ENCODE data around the gene CCDC32.

The CCDC32 gene

DNA sequence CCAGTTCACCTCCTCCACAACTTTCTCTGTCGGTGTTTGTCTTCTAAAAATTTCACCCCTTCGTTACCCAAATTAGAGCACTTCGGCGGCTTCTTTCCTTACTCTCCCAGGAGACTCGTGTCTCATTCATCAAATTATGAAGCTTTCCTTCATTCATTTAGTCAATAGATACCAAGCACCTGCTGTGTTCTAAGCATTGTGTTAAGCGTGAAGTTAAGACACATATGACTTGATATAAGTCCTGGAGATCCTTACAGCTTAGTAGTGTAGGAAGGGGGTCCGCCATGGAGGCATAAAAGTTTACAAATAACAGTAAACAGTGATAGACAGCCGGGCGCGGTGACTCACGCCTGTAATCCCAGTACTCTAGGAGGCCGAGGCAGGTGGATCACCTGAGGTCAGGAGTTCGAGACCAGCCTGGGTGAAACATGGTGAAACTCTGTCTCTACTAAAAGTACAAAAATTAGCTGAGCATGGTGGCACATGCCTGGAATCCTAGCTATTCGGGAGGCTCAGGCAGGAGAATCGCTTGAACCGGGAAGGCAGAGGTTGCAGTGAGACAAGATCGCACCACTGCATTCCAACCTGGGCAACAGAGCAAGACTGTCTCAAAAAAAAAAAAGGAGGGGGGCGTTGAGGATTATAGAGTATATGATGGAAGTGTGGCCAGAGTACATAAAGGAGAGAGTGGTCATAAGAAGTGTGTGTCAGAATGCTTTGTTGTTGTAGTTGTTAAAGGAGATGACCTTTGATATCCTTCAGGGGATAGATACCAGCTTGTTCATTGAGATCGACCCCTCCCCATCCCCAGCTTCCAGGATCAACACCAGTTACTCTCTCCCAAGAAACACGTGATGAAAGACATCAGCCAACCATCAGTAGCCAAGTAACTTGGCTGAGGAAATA lies 744 bp upstream of the CCDC32 start:
- DNase-seq (ENCODE audit: low spot score): no peak

DNA sequence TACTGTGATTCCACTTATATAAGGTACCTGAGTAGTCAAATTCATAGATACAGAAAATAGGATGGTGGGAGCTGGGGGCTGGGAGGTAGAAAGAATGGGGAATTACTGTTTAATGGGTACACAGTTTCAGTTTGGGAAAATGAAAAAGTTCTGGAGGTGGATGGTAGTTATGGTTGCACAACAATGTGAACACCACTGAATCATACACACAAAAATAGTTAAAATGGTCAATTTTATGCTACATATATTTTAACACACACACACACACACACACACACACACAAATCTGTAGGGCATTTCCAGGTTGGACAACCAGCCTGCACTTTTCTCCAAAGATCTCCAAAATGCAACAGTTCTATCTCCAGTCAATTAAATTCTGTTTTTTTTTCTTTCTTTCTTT lies 1.4 kb downstream of the CCDC32 start:
- DNase-seq (ENCODE audit: low spot score): no peak

- DNase-seq (ENCODE audit: low spot score): no peak
Observed at GRCh38 chr15:40562691-40563090, 2.2 kb downstream of the CCDC32 start.

DNA sequence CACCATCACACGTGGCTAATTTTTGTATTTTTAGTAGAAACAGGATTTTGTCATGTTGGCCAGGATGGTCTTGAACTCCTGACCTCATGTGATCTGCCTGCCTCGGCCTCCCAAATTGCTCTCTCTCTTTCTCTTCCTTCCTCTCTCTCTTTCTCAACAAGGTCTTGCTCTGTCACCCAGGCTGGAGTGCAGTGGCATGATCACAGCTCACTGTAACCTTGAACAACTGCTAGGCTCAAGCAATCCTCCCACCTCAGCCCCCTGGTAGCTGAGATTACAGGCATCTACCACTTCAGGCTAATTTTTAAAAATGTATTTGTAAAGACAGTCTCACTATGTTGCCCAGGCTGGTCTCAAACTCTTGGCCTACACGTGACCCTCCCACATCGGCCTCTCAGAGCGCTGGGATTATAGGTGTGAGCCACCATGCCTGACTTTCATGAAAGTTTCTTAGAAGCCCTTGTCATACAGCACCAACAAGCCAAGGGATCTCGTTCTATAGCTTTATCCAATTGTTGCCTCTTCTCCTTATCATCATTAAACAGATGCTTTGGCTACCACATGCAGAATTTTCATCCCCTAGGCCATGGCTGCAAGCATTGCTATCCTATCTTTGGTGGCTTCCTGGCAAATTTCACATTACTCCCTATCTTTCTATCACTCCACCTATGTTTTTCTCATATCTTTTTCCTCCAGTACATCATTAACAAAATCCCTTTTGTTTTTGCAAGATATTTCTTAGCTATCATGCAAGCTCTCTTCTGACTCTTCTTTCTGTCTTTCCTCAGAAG lies 5.7 kb downstream of the CCDC32 start:
- DNase-seq (ENCODE audit: low spot score): no peak

GRCh38 chr15:40555876-40556275 lies 9.0 kb downstream of the CCDC32 start:
- no peak for DNase-seq (ENCODE audit: low spot score)

DNA sequence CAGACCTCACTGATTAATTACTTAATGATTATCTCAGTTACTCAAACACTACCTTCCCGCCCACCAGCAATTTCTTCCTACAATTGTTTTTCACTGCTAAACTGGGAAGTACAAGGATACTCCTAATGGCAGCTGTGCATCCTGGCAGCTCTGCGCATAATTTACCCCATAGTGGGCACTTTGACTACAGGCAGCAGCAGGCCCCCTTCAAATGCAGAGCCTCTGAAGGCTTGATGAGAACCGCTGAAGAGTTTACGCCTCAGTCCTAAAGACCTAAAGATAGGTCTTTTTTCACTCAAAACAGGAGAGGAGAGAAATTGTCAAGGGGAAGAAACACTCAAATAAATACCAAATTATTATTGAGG lies 10.7 kb downstream of the CCDC32 start:
- no peak for DNase-seq (ENCODE audit: low spot score)

- no peak for DNase-seq (ENCODE audit: low spot score)
Observed at GRCh38 chr15:40550341-40551037, 14.4 kb downstream of the CCDC32 start.

- no peak for DNase-seq (ENCODE audit: low spot score)
Observed at GRCh38 chr15:40549894-40550293, 14.9 kb downstream of the CCDC32 start.

GRCh38 chr15:40548610-40549009 lies 16.2 kb downstream of the CCDC32 start:
- no peak for DNase-seq (ENCODE audit: low spot score)

DNA sequence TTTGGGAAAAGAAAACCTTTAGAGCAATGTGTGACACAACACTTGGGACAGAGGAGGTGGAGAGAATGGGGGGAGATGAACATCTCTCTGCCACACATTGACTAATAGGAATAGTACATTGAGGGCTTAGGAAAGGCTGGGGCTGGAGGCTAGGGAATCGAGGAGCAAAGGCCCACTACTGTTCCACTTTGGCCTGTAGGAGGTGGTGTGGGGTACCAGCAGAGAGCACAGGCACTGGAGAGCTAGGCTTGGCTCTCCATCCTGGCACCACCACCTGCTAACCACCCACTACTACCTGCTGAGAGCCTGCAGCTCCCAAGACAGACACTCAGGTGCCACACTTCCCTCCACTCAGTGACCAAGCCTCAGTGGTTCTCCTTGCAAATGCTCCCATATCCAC lies 19.4 kb downstream of the CCDC32 start:
- no peak for DNase-seq (ENCODE audit: low spot score)

DNA sequence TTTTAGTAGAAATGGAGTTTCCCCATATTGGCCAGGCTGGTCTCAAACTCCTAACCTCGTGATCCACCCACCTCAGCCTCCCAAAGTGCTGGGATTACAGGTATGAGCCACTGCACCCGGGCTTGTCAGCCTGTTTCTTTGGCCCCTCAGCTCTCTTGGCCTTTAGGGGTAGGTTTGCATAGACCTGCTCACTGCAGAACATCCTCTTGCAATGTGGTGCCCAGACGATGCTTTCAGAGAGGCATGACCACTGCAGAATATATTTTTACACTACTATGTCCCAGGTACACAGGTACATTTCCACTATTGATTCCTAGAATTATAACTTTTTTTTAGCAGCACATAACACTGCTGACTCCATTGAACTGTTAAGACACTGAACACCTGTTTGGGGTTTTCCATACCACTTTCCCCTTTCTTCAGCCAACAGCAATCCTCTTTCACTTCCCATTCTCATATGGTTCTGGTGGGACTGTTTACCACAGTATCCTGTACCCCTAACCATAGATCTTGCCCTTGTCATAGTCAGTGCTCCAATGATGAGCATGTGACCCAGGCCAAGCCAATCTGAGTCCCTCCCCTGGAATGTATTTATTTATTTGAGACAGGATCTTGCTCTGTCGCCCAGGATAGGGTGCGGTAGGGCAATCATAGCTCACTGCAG lies 21.1 kb downstream of the CCDC32 start:
- no peak for DNase-seq (ENCODE audit: low spot score)

DNA sequence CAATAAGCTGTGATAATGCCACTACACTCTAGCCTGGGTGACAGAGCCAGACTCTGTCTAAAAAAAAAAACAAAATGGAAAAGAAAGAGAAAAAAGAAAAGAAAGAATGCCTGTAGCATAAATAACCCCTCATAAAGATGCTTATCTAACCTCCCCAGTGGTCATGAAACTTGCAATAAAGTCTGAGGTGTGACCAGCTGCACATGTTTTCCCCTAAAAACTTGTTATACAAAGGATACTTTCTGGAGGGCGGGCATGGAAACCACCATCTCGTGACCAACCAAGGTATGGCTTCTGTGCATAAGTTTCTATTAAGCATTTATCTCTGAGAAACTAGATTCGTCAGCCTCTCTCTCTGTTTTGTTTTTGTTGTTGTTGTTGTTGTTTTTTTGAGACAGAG lies 21.8 kb downstream of the CCDC32 start:
- no peak for DNase-seq (ENCODE audit: low spot score)

GRCh38 chr15:40538976-40539375 lies 25.9 kb downstream of the CCDC32 start:
- DNase-seq (ENCODE audit: low spot score): no peak

- no peak for DNase-seq (ENCODE audit: low spot score)
Observed at GRCh38 chr15:40536501-40536900, 28.3 kb downstream of the CCDC32 start.

DNA sequence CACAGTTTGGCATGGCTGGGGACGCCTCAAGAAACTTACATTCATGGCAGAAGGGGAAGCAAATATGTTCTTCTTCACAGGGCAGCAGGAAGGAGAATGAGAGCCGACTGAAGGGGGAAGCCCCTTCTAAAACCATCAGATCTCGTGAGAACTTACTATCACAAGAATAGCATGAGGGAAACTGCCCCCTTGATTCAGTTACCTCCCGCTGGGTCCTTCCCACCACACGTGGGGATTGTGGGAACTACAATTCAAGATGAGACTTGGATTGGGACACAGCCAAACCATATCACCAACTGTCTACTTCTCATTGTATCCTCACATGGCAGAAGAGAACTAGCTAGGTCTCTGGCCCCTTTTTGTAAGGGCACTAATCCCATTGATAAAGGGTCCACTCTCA lies 30.5 kb downstream of the CCDC32 start:
- DNase-seq (ENCODE audit: low spot score): no peak

GRCh38 chr15:40533763-40534364 lies 31.0 kb downstream of the CCDC32 start:
- no peak for DNase-seq (ENCODE audit: low spot score)

DNA sequence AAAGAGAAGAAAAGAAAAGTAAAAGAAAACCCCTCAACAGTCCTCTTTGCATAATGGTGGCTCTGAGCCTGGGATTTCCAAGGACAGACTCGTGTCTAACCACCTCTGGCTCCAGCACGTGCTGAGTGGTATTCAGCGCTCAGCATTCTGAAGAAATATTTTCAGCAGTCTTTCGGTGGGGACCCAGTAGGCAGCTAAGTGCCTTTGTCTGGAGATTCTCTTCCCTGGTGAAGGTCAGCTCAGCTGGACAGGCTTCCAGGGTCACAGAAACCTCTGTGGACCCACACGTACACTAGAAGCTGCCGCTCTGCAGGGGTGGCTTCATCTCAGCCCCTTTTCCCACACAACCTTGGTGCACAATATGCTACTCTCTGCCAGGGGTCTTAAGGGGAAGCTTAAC lies 36.0 kb downstream of the CCDC32 start:
- DNase-seq (ENCODE audit: low spot score): no peak

DNA sequence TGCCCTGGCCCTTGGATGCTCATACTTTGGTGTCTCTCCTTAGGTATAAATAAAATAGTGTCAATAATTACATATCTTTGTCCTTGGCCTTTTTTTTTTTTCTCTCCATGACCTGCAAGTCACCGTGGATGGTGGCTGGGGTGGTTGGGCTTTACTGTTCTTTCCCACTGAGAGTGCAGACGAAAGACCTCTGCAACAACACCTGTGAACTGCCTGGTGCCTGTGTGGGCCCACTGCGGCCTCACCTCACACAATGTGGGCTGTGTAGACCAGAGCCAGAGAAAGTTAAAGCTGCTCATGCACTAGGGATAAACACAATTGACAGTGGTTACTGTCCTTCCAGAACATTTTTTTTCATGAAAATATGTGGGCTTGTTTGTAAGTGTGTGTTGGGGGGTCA lies 39.0 kb downstream of the CCDC32 start:
- DNase-seq (ENCODE audit: low spot score): no peak

DNA sequence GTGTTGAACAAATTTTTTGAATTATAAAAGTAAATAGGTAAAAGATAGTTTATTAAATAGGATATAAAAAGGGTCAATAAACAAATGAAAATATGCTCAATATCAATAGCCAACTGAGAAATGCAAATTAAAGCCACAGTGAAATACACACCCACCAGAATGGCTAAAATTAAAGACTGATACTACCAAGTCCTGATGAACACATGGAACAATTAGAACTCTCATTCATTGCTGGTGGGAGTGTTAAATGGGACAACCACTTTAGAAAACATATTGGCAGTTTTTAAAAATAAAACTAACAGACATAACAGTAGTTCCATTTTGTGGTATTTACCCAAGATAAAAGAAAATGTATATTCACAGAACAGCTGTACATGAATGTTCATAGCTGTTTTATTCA lies 41.2 kb downstream of the CCDC32 start:
- no peak for DNase-seq (ENCODE audit: low spot score)

- DNase-seq (ENCODE audit: low spot score): no peak
Observed at GRCh38 chr15:40516322-40516721, 48.5 kb downstream of the CCDC32 start.

- DNase-seq (ENCODE audit: low spot score): no peak
Observed at GRCh38 chr15:40513609-40514008, 51.2 kb downstream of the CCDC32 start.

GRCh38 chr15:40512440-40512839 lies 52.4 kb downstream of the CCDC32 start:
- no peak for DNase-seq (ENCODE audit: low spot score)

Data from AG08396 (cell line).